Mammary microvascular endothelial cell (primary cell): ENCODE results near the gene BDH2. TPM values are rescaled to one million over a fixed set of nuclear protein-coding genes. Genes with fewer than 3 reads are reported as not detected.

ENCODE experiments used
- total RNA-seq: library from RNA; depleted of rRNA; stranded (reverse); fragments of >200 nt; gene quantifications from 2 replicates; pipeline ENCODE4 v1.2.3, GENCODE V29; 2015

The BDH2 gene
- 16.3 and 17.7 TPM in 2 replicates for total RNA-seq

DNA sequence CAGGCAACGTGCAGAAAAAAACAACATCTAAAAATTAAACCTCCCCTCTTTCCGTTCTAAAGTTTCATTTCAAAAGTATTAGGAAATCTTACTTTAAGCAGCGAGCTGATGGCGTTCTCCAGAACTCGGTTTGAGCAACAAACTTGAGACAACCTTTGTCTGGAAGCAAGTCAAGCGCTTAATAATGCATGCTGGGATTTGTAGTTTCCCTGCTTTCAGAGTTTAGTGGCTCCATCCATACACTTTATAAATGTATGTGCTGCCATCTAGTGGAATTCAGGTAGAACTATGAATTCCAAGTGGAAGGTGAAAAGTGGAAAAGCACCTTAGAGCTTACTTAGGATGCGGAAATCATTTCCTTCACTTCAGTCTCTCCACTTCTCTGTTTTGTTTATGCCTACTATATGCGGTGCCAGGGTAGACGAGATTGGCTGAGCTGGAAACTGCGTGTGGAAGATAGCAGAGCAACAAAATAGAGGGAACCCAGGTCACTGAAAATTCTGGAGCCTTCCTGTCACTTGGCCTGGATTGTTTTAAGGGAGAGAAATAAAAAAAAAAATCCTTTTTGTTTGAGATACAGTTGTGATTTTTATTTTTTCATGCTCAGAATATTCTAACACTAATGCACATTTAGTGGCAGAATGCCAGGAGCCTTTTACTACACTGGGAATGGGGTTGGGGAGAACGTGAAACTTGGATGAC lies at the start of gene BDH2:
TSS of gene BDH2 (minus strand) at position 144 of the 702 bp plus-strand sequence. CDS start 3,580 bp downstream, outside the sequence.

DNA sequence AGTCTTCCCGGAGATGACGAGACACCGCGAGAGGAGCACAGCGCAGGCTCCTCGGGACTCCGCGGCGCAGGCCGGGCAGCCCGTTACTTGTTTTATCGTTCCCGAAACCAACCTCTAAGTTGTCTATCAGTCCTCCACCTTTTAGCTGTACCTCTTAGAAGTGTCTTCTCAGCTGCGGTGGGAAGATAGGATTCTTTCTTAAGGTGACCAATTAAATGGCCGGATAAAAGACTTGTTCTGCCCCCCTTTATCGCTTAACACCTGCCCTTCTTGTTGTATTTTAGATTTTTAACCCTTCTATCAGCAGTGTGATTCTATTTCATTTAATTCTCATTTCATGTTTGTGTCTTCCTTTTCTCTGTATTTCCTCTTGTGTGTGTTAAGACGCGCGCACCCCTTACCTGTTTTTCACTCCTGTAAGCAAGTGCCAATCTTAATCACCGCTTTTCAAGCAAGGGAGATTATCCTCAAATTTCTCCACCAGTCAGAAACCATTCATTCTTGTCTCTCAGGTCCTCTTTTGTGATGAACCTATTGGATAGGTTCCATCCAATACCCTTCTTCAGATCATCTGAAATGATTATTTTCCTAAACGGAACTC lies 22.8 kb downstream of the BDH2 start, which contains the start of gene SLC9B2:
TSS of gene SLC9B2 (minus strand) at position 15 of the 601 bp plus-strand sequence. CDS start 9,211 bp downstream, outside the sequence.

Other genes with a start within 250 kb of the BDH2 start
- gene CISD2, start 230.8 kb downstream of the BDH2 start, total RNA-seq: 16.5 and 24.4 TPM in 2 replicates
- gene SLC9B1, start 80.1 kb downstream of the BDH2 start, total RNA-seq: 0.74 TPM in 1 of 2 replicates, not detected in the other
- gene SLC9B2, start 23.1 kb downstream of the BDH2 start, total RNA-seq: 24.7 and 27.0 TPM in 2 replicates
- gene CENPE, start 98.5 kb upstream of the BDH2 start, total RNA-seq: 19.1 and 19.4 TPM in 2 replicates